ENCODE results near the gene CSH2.
"Not testable (repeated sequence)": the region's sequence is repeated elsewhere in the genome, so short reads cannot be mapped to it uniquely, and the experiment has no call there.

- TF ChIP-seq POLR2A, CTCF (IDR thresholded peaks at IDR 0.05): not testable (repeated sequence)
Observed at GRCh38 chr17:63901971-63902370, 28.5 kb upstream of the CSH2 start.
